Measurements from ENCODE around the gene ASB15. TPM values are rescaled to one million over a fixed set of nuclear protein-coding genes. Genes with fewer than 3 reads are reported as not detected.

ASB15 gene
- total RNA-seq, 1 experiment from 2014 or later = not detected

DNA sequence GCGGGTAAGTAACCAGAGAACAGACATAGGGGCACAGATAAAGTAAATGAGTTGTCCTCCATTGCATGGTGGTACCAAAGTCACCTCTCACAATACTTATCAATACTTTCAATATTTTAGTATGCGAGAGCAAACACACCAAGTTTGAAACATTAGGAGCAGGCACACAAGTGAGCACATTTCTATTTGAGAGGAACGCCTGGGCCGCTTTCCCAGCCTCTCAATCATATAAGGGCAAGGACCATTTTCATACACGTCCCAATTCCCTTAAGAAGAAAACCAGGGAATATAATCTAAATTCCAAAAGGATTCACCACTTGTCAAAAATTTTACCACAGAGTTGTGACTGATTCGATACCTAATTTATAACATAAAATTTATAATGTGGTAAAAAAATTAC, 61.6 kb downstream of the ASB15 start:
- no peaks in the 10 kb centered on the region for H3K9me3 ChIP-seq (ENCODE audit: low read length)
- no peak overlapping the region for H3K27ac ChIP-seq (ENCODE audit: low read length)
- H3K79me2 ChIP-seq (ENCODE audit: low read length) = no peaks in the 10 kb centered on the region
- no peak for DNase-seq
- intact Hi-C loops (cut with micrococcal nuclease) = no loop called here
- H3K9ac ChIP-seq (ENCODE audit: low read length) = no peak overlapping the region
- no peak overlapping the region for H2AFZ ChIP-seq (ENCODE audit: low read length)
- H4K20me1 ChIP-seq (ENCODE audit: low read length) = no peaks in the 10 kb centered on the region
- no peaks in the 10 kb centered on the region for H3K27me3 ChIP-seq (ENCODE audit: low read length)
- no peak overlapping the region for H3K4me2 ChIP-seq (ENCODE audit: low read length)
- H3K9me2 ChIP-seq (replicated peaks; ENCODE audit: low read length) = no peaks in the 10 kb centered on the region
- H3F3A ChIP-seq (ENCODE audit: low read length, unreplicated experiment) = no peaks in the 10 kb centered on the region
- no peak for ATAC-seq
- H3K4me1 ChIP-seq (ENCODE audit: insufficient read depth, low read length) = peaks cover 9% of the 10 kb centered on the region
- no peak overlapping the region for H3K4me3 ChIP-seq (ENCODE audit: low read length)
- H3K36me3 ChIP-seq (ENCODE audit: low read depth, low read length) = no peaks in the 10 kb centered on the region
- TF ChIP-seq EZH2 (IDR thresholded peaks at IDR 0.05; ENCODE audit: low read length, unreplicated experiment) = no peak
- no peak for TF ChIP-seq EZH2phosphoT487 (IDR thresholded peaks at IDR 0.05; ENCODE audit: borderline replicate concordance, low read length)
- TF ChIP-seq, protein P1, sequence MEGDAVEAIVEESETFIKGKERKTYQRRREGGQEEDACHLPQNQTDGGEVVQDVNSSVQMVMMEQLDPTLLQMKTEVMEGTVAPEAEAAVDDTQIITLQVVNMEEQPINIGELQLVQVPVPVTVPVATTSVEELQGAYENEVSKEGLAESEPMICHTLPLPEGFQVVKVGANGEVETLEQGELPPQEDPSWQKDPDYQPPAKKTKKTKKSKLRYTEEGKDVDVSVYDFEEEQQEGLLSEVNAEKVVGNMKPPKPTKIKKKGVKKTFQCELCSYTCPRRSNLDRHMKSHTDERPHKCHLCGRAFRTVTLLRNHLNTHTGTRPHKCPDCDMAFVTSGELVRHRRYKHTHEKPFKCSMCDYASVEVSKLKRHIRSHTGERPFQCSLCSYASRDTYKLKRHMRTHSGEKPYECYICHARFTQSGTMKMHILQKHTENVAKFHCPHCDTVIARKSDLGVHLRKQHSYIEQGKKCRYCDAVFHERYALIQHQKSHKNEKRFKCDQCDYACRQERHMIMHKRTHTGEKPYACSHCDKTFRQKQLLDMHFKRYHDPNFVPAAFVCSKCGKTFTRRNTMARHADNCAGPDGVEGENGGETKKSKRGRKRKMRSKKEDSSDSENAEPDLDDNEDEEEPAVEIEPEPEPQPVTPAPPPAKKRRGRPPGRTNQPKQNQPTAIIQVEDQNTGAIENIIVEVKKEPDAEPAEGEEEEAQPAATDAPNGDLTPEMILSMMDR (conservative IDR thresholded peaks at IDR 0.05; ENCODE audit: low read depth, low read length) = no peak
- POLR2A ChIA-PET (ENCODE audit: unreplicated experiment) = no interaction called here
- CTCF ChIA-PET = no interaction called here
- BruUV-seq (replicated peaks) = no TSS peak

GRCh38 chr7:123665157-123665556, 63.5 kb downstream of the ASB15 start:
- TF ChIP-seq EZH2phosphoT487 (IDR thresholded peaks at IDR 0.05; ENCODE audit: borderline replicate concordance, low read length) (no peak), EZH2 (IDR thresholded peaks at IDR 0.05; ENCODE audit: low read length, unreplicated experiment) (no peak)
- TF ChIP-seq, protein P1 (conservative IDR thresholded peaks at IDR 0.05; ENCODE audit: low read depth, low read length) = no peak
- CTCF ChIA-PET = no interaction called here
- Histone ChIP-seq H3K9me2 (replicated peaks; ENCODE audit: low read length) (no peaks in the 10 kb centered on the region), H3K4me3 (ENCODE audit: low read length) (no peak overlapping the region), H3F3A (ENCODE audit: low read length, unreplicated experiment) (no peaks in the 10 kb centered on the region), H3K27me3 (ENCODE audit: low read length) (no peaks in the 10 kb centered on the region), H3K9me3 (ENCODE audit: low read length) (no peaks in the 10 kb centered on the region), H4K20me1 (ENCODE audit: low read length) (no peaks in the 10 kb centered on the region), H3K4me1 (ENCODE audit: insufficient read depth, low read length) (peaks cover 9% of the 10 kb centered on the region), H3K79me2 (ENCODE audit: low read length) (no peaks in the 10 kb centered on the region), H3K4me2 (ENCODE audit: low read length) (peak overlapping the region; percentile 12; the same call in 1 of the 2 replicates), H2AFZ (ENCODE audit: low read length) (no peak overlapping the region), H3K9ac (ENCODE audit: low read length) (no peak overlapping the region), H3K36me3 (ENCODE audit: low read depth, low read length) (no peaks in the 10 kb centered on the region), H3K27ac (ENCODE audit: low read length) (no peak overlapping the region)
- BruUV-seq (replicated peaks) = no TSS peak
- DNase-seq (peak; percentile 56), ATAC-seq (peak; percentile 81)
- intact Hi-C loops (cut with micrococcal nuclease) = loop anchor here (1.0 kb wide), 1 partner anchor 30 kb away; no protein-coding TSS in a partner anchor
- POLR2A ChIA-PET (ENCODE audit: unreplicated experiment) = interaction anchor here (0.6 kb wide), 1 partner anchor 119 kb away, joined by 3 read pairs; no protein-coding TSS in a partner anchor

DNA sequence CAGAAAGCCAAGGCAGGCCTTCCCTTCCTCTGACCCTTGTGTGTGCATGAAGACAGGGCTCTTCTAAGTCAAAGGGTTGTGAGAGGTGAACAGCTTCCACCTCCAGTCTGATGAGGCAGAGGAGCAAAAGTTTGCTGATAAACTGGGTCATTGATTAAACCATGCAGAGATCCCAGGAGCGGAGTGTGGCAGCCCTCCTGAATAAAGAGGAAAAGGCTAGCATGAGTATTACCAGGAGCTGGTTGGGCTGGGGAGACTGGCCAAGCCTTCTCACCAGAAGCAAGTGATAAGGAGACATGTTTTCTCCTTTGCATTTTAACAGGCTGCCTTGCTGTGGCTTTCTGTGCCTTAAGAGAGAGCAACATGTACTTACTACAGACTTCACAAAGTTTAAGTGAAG, 64.3 kb downstream of the ASB15 start:
- ATAC-seq = no peak; the same call in 1 of the 2 replicates
- TF ChIP-seq EZH2 (IDR thresholded peaks at IDR 0.05; ENCODE audit: low read length, unreplicated experiment) (no peak), EZH2phosphoT487 (IDR thresholded peaks at IDR 0.05; ENCODE audit: borderline replicate concordance, low read length) (no peak)
- TF ChIP-seq, protein P1 (conservative IDR thresholded peaks at IDR 0.05; ENCODE audit: low read depth, low read length) = no peak
- CTCF ChIA-PET = interaction anchor here (0.7 kb wide), 1 partner anchor 17 kb away, joined by 3 read pairs; no protein-coding TSS in a partner anchor
- no peaks in the 10 kb centered on the region for H3K9me3 ChIP-seq (ENCODE audit: low read length)
- no peaks in the 10 kb centered on the region for H3K36me3 ChIP-seq (ENCODE audit: low read depth, low read length)
- BruUV-seq (replicated peaks) = no TSS peak
- no peaks in the 10 kb centered on the region for H4K20me1 ChIP-seq (ENCODE audit: low read length)
- POLR2A ChIA-PET (ENCODE audit: unreplicated experiment) = no interaction called here
- no peak overlapping the region for H3K4me3 ChIP-seq (ENCODE audit: low read length)
- H2AFZ ChIP-seq (ENCODE audit: low read length) = no peak overlapping the region
- H3K4me2 ChIP-seq (ENCODE audit: low read length) = no peak overlapping the region
- intact Hi-C loops (cut with micrococcal nuclease) = loop anchor here (1.0 kb wide), 1 partner anchor 31 kb away; no protein-coding TSS in a partner anchor
- no peaks in the 10 kb centered on the region for H3F3A ChIP-seq (ENCODE audit: low read length, unreplicated experiment)
- no peaks in the 10 kb centered on the region for H3K79me2 ChIP-seq (ENCODE audit: low read length)
- H3K27ac ChIP-seq (ENCODE audit: low read length) = no peak overlapping the region
- H3K9me2 ChIP-seq (replicated peaks; ENCODE audit: low read length) = no peaks in the 10 kb centered on the region
- H3K4me1 ChIP-seq (ENCODE audit: insufficient read depth, low read length) = peaks cover 9% of the 10 kb centered on the region
- no peaks in the 10 kb centered on the region for H3K27me3 ChIP-seq (ENCODE audit: low read length)
- DNase-seq = no peak
- H3K9ac ChIP-seq (ENCODE audit: low read length) = no peak overlapping the region

All from PC-3 (cell line).